Upper lobe of right lung (tissue), 1 donor: Measurements from ENCODE around the gene IL17F. TPM values are rescaled to one million over a fixed set of nuclear protein-coding genes. Genes with fewer than 3 reads are reported as not detected.

Experiments used
- ATAC-seq: fragments of 200-7000 bp; cut with Tn5 transposase; one replicate; pipeline ENCODE4 v1.9.1; 2020; ENCODE audit warnings: mild to moderate bottlenecking, moderate library complexity
- DNase-seq: peaks from one replicate; pipeline ENCODE4 v3.0.0-alpha.2; 2020
- H3K27ac ChIP-seq: fragments of 200-600 bp; one replicate; pipeline ENCODE4 v1.8.0; 2022
- H3K27me3 ChIP-seq: fragments of 200-600 bp; one replicate; pipeline ENCODE4 v1.8.0; 2022; ENCODE audit warnings: mild to moderate bottlenecking
- H3K36me3 ChIP-seq: fragments of 200-600 bp; one replicate; pipeline ENCODE4 v1.8.0; 2022
- H3K4me1 ChIP-seq: fragments of 200-600 bp; one replicate; pipeline ENCODE4 v1.8.0; 2022
- H3K4me3 ChIP-seq: fragments of 200-600 bp; one replicate; pipeline ENCODE4 v1.8.0; 2022; ENCODE audit warnings: mild to moderate bottlenecking
- H3K9me3 ChIP-seq: fragments of 200-600 bp; one replicate; pipeline ENCODE4 v1.8.0; 2022
- CTCF ChIP-seq: fragments of 200-600 bp; IDR thresholded peaks from one replicate; pipeline ENCODE4 v1.8.0; 2022; ENCODE audit warnings: antibody characterized with exemption
- intact Hi-C: fragments of 100-400 bp; cut with DNase I; formaldehyde crosslinking; loops from one replicate; pipeline ENCODE4 v1.11.0; 2022
- total RNA-seq: library from RNA; stranded (reverse); fragmentation: NEBNext Ultra II Directional; extraction: Animal tissue kit (Norgen Biotek cat#: 25700); gene quantifications from one replicate; pipeline ENCODE4 v1.2.1, GENCODE V29; 2021
- donor health status: DM: no; HTN: yes; CAD: no; lungs with severe emphysema.

IL17F gene
- total RNA-seq, 1 donor from 2014 or later, result not detected

DNA sequence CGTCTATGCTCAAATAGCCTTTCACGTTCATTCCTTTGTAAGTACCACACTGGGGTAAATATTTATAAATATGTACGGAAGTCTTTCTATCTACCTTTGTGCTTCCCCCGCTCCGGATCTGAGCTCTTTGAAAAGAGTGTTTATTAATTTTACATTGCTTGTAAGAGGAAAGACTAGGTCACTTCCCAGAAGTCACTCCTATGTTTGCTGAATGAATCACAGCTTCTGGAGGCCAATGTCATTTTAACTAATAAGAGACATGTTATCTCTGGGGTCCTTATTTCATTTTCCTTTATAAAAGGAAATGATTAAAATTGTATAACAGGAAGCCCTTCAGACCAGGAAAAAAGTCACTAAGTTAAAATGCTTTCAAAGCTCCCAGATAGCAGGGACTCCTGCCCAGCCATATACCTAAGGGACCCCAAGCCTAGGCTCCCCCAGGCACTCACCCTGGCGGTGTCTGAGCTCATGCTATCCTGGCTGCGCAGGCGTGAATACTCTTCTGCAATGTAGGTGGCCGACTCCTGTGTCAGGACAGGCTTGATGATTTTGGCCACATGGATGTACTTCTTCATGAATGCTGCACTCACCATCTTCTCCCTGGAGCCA is 27.7 kb upstream of the IL17F start:
- Histone ChIP-seq H3K4me1 (no peaks in the 10 kb centered on the region), H3K27me3 (no peaks in the 10 kb centered on the region), H3K9me3 (no peaks in the 10 kb centered on the region), H3K27ac (peak overlapping the region; percentile 40), H3K4me3 (no peak overlapping the region), H3K36me3 (peaks cover 83% of the 10 kb centered on the region)
- no peak for TF ChIP-seq CTCF
- DNase-seq (no peak), ATAC-seq (peak; percentile 44)
- intact Hi-C loops, result no loop called here

GRCh38 chr6:52263709-52264540 is 19.6 kb upstream of the IL17F start:
- H3K4me1 ChIP-seq, result no peaks in the 10 kb centered on the region
- no peaks in the 10 kb centered on the region for H3K9me3 ChIP-seq
- intact Hi-C loops, result no loop called here
- H3K27ac ChIP-seq, result no peak overlapping the region
- no peaks in the 10 kb centered on the region for H3K27me3 ChIP-seq
- H3K36me3 ChIP-seq, result peaks cover 53% of the 10 kb centered on the region
- peak; percentile 97 for TF ChIP-seq CTCF
- ATAC-seq, result peak; percentile 88
- H3K4me3 ChIP-seq, result no peak overlapping the region
- DNase-seq, result peak; percentile 71

GRCh38 chr6:52262620-52263344 is 18.5 kb upstream of the IL17F start:
- no peaks in the 10 kb centered on the region for H3K4me1 ChIP-seq
- ATAC-seq (no peak), DNase-seq (no peak)
- H3K27ac ChIP-seq, result no peak overlapping the region
- intact Hi-C loops, result no loop called here
- H3K27me3 ChIP-seq, result no peaks in the 10 kb centered on the region
- H3K36me3 ChIP-seq, result peaks cover 42% of the 10 kb centered on the region
- H3K4me3 ChIP-seq, result no peak overlapping the region
- H3K9me3 ChIP-seq, result no peaks in the 10 kb centered on the region
- no peak for TF ChIP-seq CTCF

- Histone ChIP-seq H3K27ac (no peak overlapping the region), H3K4me3 (no peak overlapping the region), H3K9me3 (no peaks in the 10 kb centered on the region), H3K36me3 (peaks cover 31% of the 10 kb centered on the region), H3K27me3 (no peaks in the 10 kb centered on the region), H3K4me1 (no peaks in the 10 kb centered on the region)
- ATAC-seq (no peak), DNase-seq (no peak)
- intact Hi-C loops, result no loop called here
- TF ChIP-seq CTCF, result no peak
Measured at GRCh38 chr6:52261229-52261628, 16.9 kb upstream of the IL17F start.

- Histone ChIP-seq H3K4me3 (no peak overlapping the region), H3K27ac (no peak overlapping the region), H3K27me3 (no peaks in the 10 kb centered on the region), H3K4me1 (no peaks in the 10 kb centered on the region), H3K9me3 (no peaks in the 10 kb centered on the region), H3K36me3 (peaks cover 25% of the 10 kb centered on the region)
- ATAC-seq, result no peak
- intact Hi-C loops, result no loop called here
- no peak for TF ChIP-seq CTCF
- DNase-seq, result no peak
Measured at GRCh38 chr6:52260634-52261033, 16.3 kb upstream of the IL17F start.
